HG03196 (cell line): ENCODE measurements around the gene CSTB.

Source experiments
- ATAC-seq: cut with Tn5 transposase; IDR thresholded peaks from one replicate; pipeline ENCODE4 v1.9.1; 2021; ENCODE audit not compliant: unreplicated experiment

CSTB gene

GRCh38 chr21:43733529-43734071 lies 42.5 kb downstream of the CSTB start:
- ATAC-seq = no peak

- no peak for ATAC-seq
These were observed 43.0 kb downstream of the CSTB start for GRCh38 chr21:43733060-43733459.

DNA sequence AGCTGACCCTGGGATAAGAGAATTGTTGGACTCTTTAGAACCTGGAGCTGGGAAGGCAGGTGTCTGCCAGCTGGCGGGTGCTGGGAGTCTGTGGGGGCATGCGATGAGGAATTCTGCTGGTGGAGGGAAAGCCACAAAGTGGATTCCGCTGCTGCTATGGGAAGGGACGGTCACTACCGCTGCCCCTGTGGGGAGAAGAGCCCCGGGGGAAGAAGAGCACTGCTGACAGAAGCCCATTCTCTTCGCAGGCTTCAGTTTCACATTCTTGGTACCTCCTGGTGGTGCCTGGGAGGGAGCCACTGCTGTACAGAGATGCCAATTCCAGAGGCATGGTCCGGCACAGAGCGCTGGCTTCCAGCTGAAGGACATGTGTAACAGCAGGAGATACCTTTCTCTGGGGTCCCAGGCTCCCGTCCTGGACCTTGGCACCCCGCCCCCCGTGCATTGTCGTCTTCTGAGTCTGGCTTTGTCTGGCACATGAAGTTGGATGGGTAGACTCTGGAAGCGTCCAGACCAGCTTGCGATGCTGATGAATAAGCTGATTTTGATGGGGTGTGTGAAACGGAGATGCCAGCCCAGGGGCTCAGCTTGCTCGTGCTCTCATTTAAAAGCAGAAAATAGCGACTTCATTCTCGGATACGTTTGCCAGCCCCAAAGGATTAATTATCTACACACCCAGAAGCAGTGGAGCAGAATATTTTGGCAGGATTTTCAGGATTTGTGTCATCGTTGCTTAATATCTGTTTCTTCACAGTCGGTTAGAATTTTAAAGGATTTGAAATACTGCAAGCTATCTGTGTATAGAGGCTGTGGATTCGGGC lies 44.0 kb downstream of the CSTB start:
- ATAC-seq = no peak

- no peak for ATAC-seq
These were observed 44.6 kb downstream of the CSTB start for GRCh38 chr21:43731476-43731875.

GRCh38 chr21:43728467-43729390 lies 47.4 kb downstream of the CSTB start:
- ATAC-seq = peak; percentile 59

GRCh38 chr21:43728154-43728466 lies 48.0 kb downstream of the CSTB start:
- ATAC-seq = no peak

- ATAC-seq = no peak
These were observed 48.5 kb downstream of the CSTB start for GRCh38 chr21:43727519-43728153.

GRCh38 chr21:43726686-43727518 lies 49.2 kb downstream of the CSTB start:
- no peak for ATAC-seq
